VCaP (cell line): ENCODE measurements around the gene NR2C2AP.

ENCODE experiments used
- H3K27ac ChIP-seq: fragments of 450-650 bp; 2 replicates; pipeline ENCODE4 v1.5.1; 2017
- CTCF ChIP-seq: fragments of 450-650 bp; conservative IDR thresholded peaks from 2 replicates; pipeline ENCODE4 v1.5.1; 2017; ENCODE audit warnings: mild to moderate bottlenecking, moderate library complexity

NR2C2AP gene

DNA sequence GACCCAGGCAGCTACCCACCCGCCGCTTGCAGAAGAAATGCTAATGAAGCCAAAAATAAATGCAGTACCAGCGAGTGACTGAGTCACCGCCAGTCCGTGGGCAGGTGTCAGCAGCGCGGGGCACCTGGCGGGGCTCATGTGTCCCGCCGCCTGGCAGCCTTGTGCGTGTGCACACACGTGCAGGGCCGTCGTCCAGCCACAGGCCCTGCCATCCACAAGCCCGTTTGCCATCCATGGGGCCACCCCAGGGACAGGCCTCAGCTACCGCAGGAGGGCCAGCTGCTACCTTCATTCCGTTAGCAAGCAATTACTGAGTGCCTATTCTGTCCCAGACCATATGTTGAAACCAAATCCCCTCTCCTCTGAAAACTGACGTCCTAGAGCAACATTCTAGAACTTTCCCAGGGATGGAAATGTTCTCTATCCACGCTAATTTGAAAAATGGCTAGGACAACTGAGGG, 29.1 kb upstream of the NR2C2AP start:
- H3K27ac ChIP-seq = no peak overlapping the region
- no peak for TF ChIP-seq CTCF

DNA sequence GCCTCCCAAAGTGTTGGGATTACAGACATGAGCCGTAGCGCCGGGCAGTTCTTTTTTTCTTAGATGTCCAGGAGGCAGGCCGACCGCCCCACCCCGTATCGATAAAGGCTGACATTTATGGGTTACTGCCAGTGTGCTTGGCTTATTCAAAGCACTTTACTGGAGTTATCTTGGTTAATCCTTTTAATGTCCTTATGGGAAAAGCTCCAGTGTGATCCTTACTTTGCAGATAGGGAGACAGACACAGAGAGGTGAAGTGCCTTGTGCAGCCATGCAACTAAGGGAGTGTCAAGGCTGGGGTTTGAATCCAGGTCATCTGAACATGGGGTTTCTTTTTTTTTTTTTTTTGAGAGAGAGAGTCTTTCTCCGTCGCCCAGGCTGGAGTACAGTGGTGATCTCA, 27.8 kb upstream of the NR2C2AP start:
- no peak for TF ChIP-seq CTCF
- no peak overlapping the region for H3K27ac ChIP-seq

- no peak overlapping the region for H3K27ac ChIP-seq
- TF ChIP-seq CTCF = no peak
Observed at GRCh38 chr19:19229701-19230100, 26.5 kb upstream of the NR2C2AP start.

DNA sequence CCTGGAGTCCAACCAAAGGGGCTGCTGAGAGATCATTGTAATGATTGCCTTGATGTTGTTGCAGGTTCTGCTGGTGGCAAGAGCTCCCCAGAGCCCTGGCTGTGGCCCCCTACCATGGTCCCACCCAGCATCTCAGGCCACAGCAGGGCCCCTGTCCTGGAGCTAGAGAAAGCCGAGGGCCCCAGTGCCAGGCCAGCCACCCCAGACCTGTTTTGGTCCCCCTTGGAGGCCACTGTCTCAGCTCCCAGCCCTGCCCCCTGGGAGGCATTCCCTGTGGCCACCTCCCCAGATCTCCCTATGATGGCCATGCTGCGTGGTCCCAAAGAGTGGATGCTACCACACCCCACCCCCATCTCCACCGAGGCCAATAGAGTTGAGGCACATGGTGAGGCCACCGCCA, 24.0 kb upstream of the NR2C2AP start:
- H3K27ac ChIP-seq = no peak overlapping the region
- TF ChIP-seq CTCF = no peak

- no peak for TF ChIP-seq CTCF
- no peak overlapping the region for H3K27ac ChIP-seq
Observed at GRCh38 chr19:19226663-19227062, 23.4 kb upstream of the NR2C2AP start.

DNA sequence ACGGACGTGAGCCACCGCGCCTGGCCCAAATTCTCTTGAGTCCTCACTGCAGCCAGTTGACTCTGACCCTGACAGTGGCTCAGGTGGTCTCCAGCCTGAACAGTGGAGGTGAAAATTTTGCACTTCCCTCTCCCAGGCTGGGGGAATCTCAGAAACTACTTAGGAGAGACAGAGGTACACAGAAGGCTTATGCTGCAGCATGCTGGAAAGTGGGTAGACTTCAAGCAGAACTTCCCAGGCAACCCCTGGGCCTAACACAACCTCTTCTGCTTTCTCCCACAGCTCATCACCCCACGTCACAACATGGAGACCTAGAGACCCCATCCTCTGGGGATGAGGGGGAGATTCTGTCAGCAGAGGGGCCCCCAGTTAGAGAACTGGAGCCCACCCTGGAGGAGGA, 23.0 kb upstream of the NR2C2AP start:
- TF ChIP-seq CTCF = no peak
- no peak overlapping the region for H3K27ac ChIP-seq

DNA sequence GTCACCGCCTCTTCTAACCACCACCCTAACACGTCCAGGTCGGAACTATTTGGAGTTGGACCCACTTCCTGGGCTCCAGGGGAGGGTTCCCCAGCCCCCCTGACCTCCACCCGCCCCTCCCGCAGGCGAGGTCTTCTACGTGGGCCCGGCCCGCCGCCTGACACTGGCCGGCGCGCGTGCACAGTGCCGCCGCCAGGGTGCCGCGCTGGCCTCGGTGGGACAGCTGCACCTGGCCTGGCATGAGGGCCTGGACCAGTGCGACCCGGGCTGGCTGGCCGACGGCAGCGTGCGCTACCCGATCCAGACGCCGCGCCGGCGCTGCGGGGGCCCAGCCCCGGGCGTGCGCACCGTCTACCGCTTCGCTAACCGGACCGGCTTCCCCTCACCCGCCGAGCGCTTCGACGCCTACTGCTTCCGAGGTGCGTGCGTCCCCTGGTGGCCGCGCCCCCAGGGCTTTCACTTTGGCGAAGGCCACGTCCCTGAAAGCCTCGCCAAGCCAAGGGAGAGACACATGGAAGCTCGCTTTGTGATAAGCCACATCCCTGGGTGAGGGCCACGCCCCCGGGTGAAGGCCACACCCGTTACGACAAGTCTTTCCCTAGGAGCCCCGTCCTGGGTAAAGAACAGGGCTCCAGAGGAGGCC, 21.8 kb upstream of the NR2C2AP start:
- H3K27ac ChIP-seq = no peak overlapping the region
- peak; percentile 71 for TF ChIP-seq CTCF
